Common myeloid progenitor, CD34-positive (primary cell): ENCODE measurements around the gene NUB1.

Experiments used
- CTCF ChIA-PET: fragments of 350-600 bp; sonication (Branson Sonifier 250); formaldehyde crosslinking; loops from one replicate; lab custom pipeline; 2021; ENCODE audit warnings: antibody characterized with exemption; lab: Charles Lee
- POLR2A ChIA-PET: fragments of 350-600 bp; sonication (Branson Sonifier 250); formaldehyde crosslinking; loops from one replicate; lab custom pipeline; 2021; ENCODE audit warnings: antibody characterized with exemption; lab: Charles Lee
- DNase-seq, 3 donors: peaks; one replicate each; pipeline versions ENCODE4 v3.0.0 to v3.0.0-alpha.2; 2013
- H3K27ac ChIP-seq, 2 experiments: 1 replicate in 1 of 2; 2 replicates in 1 of 2; pipeline ENCODE4 v1.7.0; 2013; ENCODE audit warnings: inconsistent platforms in 2 of 2, low read length in 2 of 2, mild to moderate bottlenecking in 2 of 2, low read depth in 1 of 2, moderate library complexity in 1 of 2; ENCODE audit not compliant: severe bottlenecking in 2 of 2, insufficient read depth in 1 of 2, poor library complexity in 1 of 2
- H3K27me3 ChIP-seq, 5 experiments: replicated peaks in 2 of 5; 1 replicate in 3 of 5; 2 replicates in 2 of 5; pipeline versions ENCODE4 v1.6.1 to v1.7.0; 2013; ENCODE audit warnings: low read length in 4 of 5, mild to moderate bottlenecking in 2 of 5, moderate library complexity in 2 of 5, inconsistent platforms in 1 of 5; ENCODE audit not compliant: insufficient read depth in 5 of 5, control insufficient read depth in 4 of 5
- H3K36me3 ChIP-seq, 4 experiments: 1 replicate in 2 of 4; 2 replicates in 2 of 4; pipeline versions ENCODE4 v1.6.1 to v1.7.0; 2013; ENCODE audit warnings: low read length in 3 of 4, control low read depth in 1 of 4, mild to moderate bottlenecking in 1 of 4; ENCODE audit not compliant: control insufficient read depth in 4 of 4, insufficient read depth in 4 of 4
- H3K4me1 ChIP-seq, 4 experiments: 1 replicate in 3 of 4; 2 replicates in 1 of 4; pipeline versions ENCODE4 v1.6.1 to v1.7.1; 2013; ENCODE audit warnings: low read length in 3 of 4, mild to moderate bottlenecking in 3 of 4, control low read depth in 1 of 4, inconsistent platforms in 1 of 4, moderate library complexity in 1 of 4; ENCODE audit not compliant: control insufficient read depth in 4 of 4, insufficient read depth in 4 of 4; ENCODE audit errors: control extremely low read depth in 1 of 4
- H3K4me3 ChIP-seq, 7 experiments: 1 replicate in 4 of 7; 2 replicates in 3 of 7; pipeline versions ENCODE4 v1.5.1 to v1.7.0; 2013; ENCODE audit warnings: mild to moderate bottlenecking in 7 of 7, low read length in 6 of 7, moderate library complexity in 6 of 7, inconsistent platforms in 2 of 7, low read depth in 2 of 7, control low read depth in 1 of 7; ENCODE audit not compliant: insufficient read depth in 4 of 7, control insufficient read depth in 1 of 7; ENCODE audit errors: extremely low read depth in 1 of 7
- H3K9me3 ChIP-seq, 5 experiments: 1 replicate in 4 of 5; 2 replicates in 1 of 5; pipeline versions ENCODE4 v1.6.1 to v1.7.1; 2013; ENCODE audit warnings: low read length in 4 of 5, mild to moderate bottlenecking in 2 of 5, inconsistent platforms in 1 of 5, low read depth in 1 of 5, moderate library complexity in 1 of 5; ENCODE audit not compliant: control insufficient read depth in 4 of 5, insufficient read depth in 2 of 5; ENCODE audit errors: control extremely low read depth in 1 of 5
- WGBS: methylation state at CpG from one replicate; pipeline ENCODE4 v1.1.5; 2013; ENCODE audit not compliant: insufficient coverage; 5-methylcytosine and 5-hydroxymethylcytosine counted together

Gene NUB1

DNA sequence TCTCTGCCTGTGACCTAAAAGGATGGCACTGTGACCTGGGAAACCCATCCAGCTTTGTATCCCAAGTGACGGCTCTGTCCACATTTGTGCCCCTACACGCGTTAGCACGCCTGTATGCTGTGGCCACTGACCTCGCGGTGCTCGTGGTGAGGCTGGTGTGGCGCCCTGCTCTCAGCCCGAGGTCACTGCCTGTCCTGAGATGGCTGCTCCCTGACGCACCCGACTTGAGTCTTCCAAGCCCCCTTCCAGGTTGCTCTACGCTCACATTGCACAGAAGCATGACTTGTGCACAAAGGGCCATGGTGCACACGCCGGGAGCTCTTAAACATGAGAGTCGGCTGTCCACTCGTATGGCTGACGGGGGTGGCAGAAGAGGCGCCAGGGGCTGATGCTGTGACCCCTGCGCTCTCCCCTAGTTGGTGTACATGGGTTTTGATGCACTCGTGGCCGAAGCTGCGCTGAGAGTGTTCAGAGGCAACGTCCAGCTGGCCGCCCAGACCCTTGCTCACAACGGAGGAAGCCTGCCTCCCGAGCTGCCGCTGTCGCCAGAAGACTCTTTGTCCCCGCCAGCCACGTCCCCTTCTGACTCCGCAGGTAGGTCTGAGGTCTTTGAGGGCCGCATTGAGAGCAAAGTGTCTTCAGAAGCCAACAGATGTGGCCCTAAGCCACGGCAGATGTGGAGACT, 34.7 kb downstream of the NUB1 start:
- H3K4me1 ChIP-seq: peaks cover 0 to 8% (median 8%) of the 10 kb centered on the region in 4 experiments
- no peak for DNase-seq
- no peaks in the 10 kb centered on the region for H3K9me3 ChIP-seq
- no peak overlapping the region for H3K27ac ChIP-seq
- peaks cover 8 to 64% (median 48%) of the 10 kb centered on the region in 4 experiments for H3K36me3 ChIP-seq
- WGBS: over 99% methylated on average over 31 of the region's 33 CpGs
- no peak overlapping the region for H3K4me3 ChIP-seq
- peaks cover 0 to 11% (median 0%) of the 10 kb centered on the region in 5 experiments for H3K27me3 ChIP-seq
- ChIA-PET CTCF (interaction anchor here (0.7 to 17.1 kb wide), 6 partner anchors 8 to 71 kb away, joined by 3 to 280 read pairs (median 3); partner anchors contain the start of gene CRYGN), POLR2A (no interaction called here)

DNA sequence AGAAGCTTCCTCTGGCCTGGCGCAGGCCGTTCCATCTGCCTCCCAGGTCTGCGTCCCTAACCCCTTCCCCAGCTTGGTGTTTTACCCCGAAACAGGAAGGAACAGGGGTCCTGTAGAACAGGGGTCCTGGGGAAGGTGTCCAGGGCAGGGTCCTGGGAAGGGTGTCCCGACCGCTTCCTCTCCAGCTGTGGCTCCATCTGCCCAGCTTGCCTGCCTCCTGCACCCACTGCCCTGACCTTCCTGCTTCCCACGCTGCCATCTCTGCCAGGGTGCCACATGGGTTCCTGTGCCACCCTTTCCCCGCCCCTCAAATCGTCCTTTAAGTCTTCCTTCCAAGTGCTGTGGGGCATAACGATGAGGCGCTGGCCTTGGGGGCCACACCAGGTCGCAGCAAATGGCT, 35.8 kb downstream of the NUB1 start:
- no peak for DNase-seq
- no peak overlapping the region for H3K27ac ChIP-seq
- H3K4me1 ChIP-seq: peaks cover 0 to 18% (median 18%) of the 10 kb centered on the region in 4 experiments
- ChIA-PET POLR2A (no interaction called here), CTCF (interaction anchor here (1.0 to 17.1 kb wide), 4 partner anchors 9 to 70 kb away, joined by 3 to 280 read pairs (median 4); partner anchors contain the start of gene CRYGN)
- 99% methylated on average over 8 of the region's 12 CpGs for WGBS
- H3K9me3 ChIP-seq: no peaks in the 10 kb centered on the region
- no peak overlapping the region for H3K4me3 ChIP-seq
- peaks cover 0 to 21% (median 2%) of the 10 kb centered on the region in 5 experiments for H3K27me3 ChIP-seq
- peaks cover 8 to 61% (median 45%) of the 10 kb centered on the region in 4 experiments for H3K36me3 ChIP-seq

DNA sequence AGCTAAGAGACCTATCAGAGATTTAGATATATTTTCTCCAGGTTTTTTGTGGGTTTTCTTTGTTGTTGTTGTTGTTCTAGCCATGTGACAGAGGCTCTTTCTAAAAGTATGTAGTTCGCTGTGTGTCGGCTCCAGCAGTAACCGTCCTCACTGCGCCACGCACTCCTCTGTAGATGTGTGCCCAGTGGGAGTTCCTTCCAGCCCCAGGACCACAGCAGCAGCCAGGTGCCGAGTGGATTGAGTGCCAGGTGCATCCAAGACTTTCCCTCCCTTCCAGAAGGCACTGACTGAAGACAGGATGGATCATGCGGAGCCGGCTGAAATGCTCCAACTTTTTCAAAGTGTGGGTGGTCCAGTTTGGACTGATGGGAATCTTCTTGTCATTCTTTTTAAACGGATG, 36.4 kb downstream of the NUB1 start:
- Histone ChIP-seq H3K27ac (no peak overlapping the region), H3K27me3 (peaks cover 0 to 27% (median 6%) of the 10 kb centered on the region in 5 experiments), H3K36me3 (peaks cover 8 to 55% (median 42%) of the 10 kb centered on the region in 4 experiments), H3K4me1 (peaks cover 0 to 21% (median 18%) of the 10 kb centered on the region in 4 experiments), H3K4me3 (no peak overlapping the region), H3K9me3 (no peaks in the 10 kb centered on the region)
- 99% methylated on average over 7 of the region's 9 CpGs for WGBS
- DNase-seq: no peak
- ChIA-PET POLR2A (no interaction called here), CTCF (interaction anchor here (0.7 to 17.1 kb wide), 4 partner anchors 9 to 69 kb away, joined by 3 to 280 read pairs (median 4); partner anchors contain the start of gene CRYGN)

DNA sequence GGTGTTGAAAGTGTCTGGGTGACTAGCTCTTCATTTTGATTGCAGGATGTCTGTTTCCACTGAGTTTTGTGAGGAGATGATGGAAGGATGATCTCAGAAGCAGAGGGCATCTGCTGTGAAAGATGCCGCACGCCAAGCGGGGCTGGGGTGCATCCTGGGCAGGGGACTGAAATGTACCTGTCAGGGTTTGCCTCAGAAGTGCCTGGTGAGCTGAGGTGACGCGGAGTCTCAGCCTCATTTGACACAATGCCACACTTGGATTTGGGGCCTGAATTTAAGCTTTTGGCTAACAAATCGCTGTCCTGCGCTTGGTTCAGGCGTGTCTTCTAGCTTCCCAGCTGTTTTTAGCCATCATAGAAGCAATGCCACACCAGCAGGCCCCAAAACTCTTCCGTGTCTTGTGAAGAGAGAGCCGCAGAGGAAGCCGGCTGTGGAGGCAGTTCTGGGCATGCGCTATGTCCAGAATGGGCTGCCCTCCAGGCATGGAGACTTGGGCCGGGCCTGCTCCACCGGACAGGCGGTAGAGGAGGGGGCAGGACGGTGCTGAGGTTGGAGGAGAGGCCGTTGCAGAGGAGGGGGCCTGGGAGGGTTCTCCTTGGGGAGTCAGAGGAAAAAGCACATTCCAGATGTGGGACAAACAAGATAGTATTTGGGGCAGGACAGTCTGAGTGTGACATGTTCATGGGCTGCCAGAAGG, 37.0 kb downstream of the NUB1 start:
- WGBS: 92% methylated on average over 17 of the region's 17 CpGs
- no peak for DNase-seq
- Histone ChIP-seq H3K4me3 (no peak overlapping the region), H3K4me1 (peaks cover 0 to 21% (median 18%) of the 10 kb centered on the region in 4 experiments), H3K27ac (no peak overlapping the region), H3K36me3 (peaks cover 7 to 50% (median 38%) of the 10 kb centered on the region in 4 experiments), H3K27me3 (peaks cover 0 to 33% (median 10%) of the 10 kb centered on the region in 5 experiments), H3K9me3 (no peaks in the 10 kb centered on the region)
- ChIA-PET POLR2A (no interaction called here), CTCF (interaction anchor here (0.7 to 17.1 kb wide), 5 partner anchors 10 to 70 kb away, joined by 3 to 280 read pairs (median 10); partner anchors contain the start of gene CRYGN)

DNA sequence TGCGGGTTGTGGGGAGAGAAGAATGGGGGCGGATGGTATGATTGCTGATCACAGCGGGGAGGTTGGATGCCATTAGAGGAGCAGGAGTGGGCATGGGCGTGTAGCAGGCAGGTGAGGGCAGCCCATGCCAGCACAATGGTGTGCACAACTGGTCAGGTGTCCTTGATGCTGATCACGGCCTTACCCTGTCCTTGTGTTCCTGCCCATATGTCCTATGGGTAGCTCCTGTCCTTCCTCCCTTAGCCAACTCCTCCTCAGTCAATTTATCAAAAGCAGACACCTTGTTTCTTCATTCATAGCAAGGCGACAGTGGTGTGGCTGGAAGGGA, 37.5 kb downstream of the NUB1 start:
- H3K27me3 ChIP-seq: peaks cover 0 to 38% (median 13%) of the 10 kb centered on the region in 5 experiments
- H3K4me3 ChIP-seq: no peak overlapping the region
- ChIA-PET CTCF (interaction anchor here (2.4 to 3.2 kb wide), 2 partner anchors 11 to 69 kb away, joined by 10 to 17 read pairs; no protein-coding TSS in a partner anchor), POLR2A (no interaction called here)
- H3K4me1 ChIP-seq: peaks cover 0 to 21% (median 18%) of the 10 kb centered on the region in 4 experiments
- peaks cover 5 to 45% (median 33%) of the 10 kb centered on the region in 4 experiments for H3K36me3 ChIP-seq
- WGBS: 88% methylated on average over 5 of the region's 6 CpGs
- H3K9me3 ChIP-seq: peaks cover 0 to 2% (median 0%) of the 10 kb centered on the region in 5 experiments
- no peak for DNase-seq
- no peak overlapping the region for H3K27ac ChIP-seq

DNA sequence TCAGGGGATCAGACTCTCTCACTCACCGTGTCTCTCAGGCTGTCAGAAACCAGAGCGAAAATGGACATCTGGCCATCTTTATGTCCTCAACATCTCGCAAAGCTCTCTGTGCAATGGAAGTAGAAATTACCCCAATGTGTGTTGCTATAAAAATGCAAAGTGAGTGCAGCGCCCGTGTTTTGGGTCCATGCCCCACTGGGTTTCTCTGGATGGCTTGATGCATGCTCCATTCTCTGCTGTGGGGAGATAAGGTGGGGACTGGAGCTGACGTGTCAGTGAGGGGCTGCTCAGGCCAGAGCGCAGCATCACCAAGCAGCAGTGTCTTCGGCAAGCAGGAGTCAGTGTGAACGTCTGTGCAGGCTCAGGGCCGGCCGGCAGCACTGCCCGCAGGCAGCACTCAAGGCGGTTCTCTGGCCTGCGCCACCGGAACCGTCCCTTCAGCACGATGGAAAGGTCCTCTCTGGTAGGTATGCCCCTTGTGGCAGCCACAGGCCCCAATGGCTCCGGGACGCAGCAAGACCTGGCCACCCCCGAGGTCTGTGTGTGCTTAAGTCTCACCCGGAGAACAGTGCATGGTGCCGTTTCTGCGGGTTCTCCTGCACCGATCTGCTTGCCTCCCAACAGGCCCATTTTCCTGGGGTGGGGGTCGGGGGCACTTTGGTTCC, 38.1 kb downstream of the NUB1 start:
- no peak overlapping the region for H3K4me3 ChIP-seq
- peaks cover 5 to 40% (median 28%) of the 10 kb centered on the region in 4 experiments for H3K36me3 ChIP-seq
- peaks cover 0 to 21% (median 18%) of the 10 kb centered on the region in 4 experiments for H3K4me1 ChIP-seq
- WGBS: 96% methylated on average over 24 of the region's 25 CpGs
- no peak overlapping the region for H3K27ac ChIP-seq
- ChIA-PET POLR2A (no interaction called here), CTCF (interaction anchor here (2.4 to 3.2 kb wide), 2 partner anchors 12 to 69 kb away, joined by 10 to 17 read pairs; no protein-coding TSS in a partner anchor)
- peaks cover 0 to 4% (median 1%) of the 10 kb centered on the region in 5 experiments for H3K9me3 ChIP-seq
- peaks cover 0 to 43% (median 15%) of the 10 kb centered on the region in 5 experiments for H3K27me3 ChIP-seq
- DNase-seq: no peak
